B cell (primary cell): ENCODE results near the gene NUP93. TPM values are rescaled to one million over a fixed set of nuclear protein-coding genes. Genes with fewer than 3 reads are reported as not detected.

ENCODE experiments used
- ATAC-seq: fragments of 200-7000 bp; cut with Tn5 transposase; one replicate; pipeline ENCODE4 v1.10.0; 2021; ENCODE audit warnings: low read depth, mild to moderate bottlenecking, moderate number of reproducible peaks, moderate library complexity
- CTCF ChIA-PET: fragments of 350-600 bp; sonication (Branson Sonifier 250); formaldehyde crosslinking; loops from one replicate; lab custom pipeline; 2021; ENCODE audit warnings: antibody characterized with exemption, inconsistent platforms; lab: Charles Lee
- POLR2A ChIA-PET: fragments of 350-600 bp; sonication (Branson Sonifier 250); formaldehyde crosslinking; loops from one replicate; lab custom pipeline; 2021; ENCODE audit warnings: antibody characterized with exemption; lab: Charles Lee
- DNase-seq: peaks from one replicate; pipeline ENCODE4 v3.0.0; 2013
- H2AFZ ChIP-seq: 2 replicates; pipeline ENCODE4 v1.6.1; 2012; ENCODE audit warnings: mild to moderate bottlenecking, low read depth, low read length; ENCODE audit not compliant: insufficient read depth, poor library complexity, severe bottlenecking
- H3K27ac ChIP-seq, 2 donors: 1 replicate in 1 of 2; 2 replicates in 1 of 2; pipeline ENCODE4 v1.5.1; 2012 to 2013; ENCODE audit warnings: low read length in 2 of 2, mild to moderate bottlenecking in 2 of 2, moderate library complexity in 1 of 2
- H3K27me3 ChIP-seq, 4 experiments: fragments of 200-600 bp in 1 of 4; sonication (generic) in 1 of 4; replicated peaks in 1 of 4; 1 replicate in 2 of 4; 2 replicates in 2 of 4; pipeline versions ENCODE4 v1.6.1 to v1.7.0; 2013 to 2016; ENCODE audit warnings: low read length in 3 of 4, mild to moderate bottlenecking in 2 of 4, mixed read lengths in 1 of 4, moderate library complexity in 1 of 4; ENCODE audit not compliant: insufficient read depth in 4 of 4, control insufficient read depth in 3 of 4; ENCODE audit errors: control extremely low read depth in 1 of 4
- H3K36me3 ChIP-seq, 2 experiments: replicated peaks in 1 of 2; 1 replicate in 1 of 2; 2 replicates in 1 of 2; pipeline versions ENCODE4 v1.6.1 to v1.7.1; 2013; ENCODE audit warnings: low read length in 1 of 2; ENCODE audit not compliant: insufficient read depth in 2 of 2, control insufficient read depth in 1 of 2; ENCODE audit errors: control extremely low read depth in 1 of 2, extremely low read depth in 1 of 2
- H3K4me1 ChIP-seq, 2 donors: fragments of 200-600 bp in 1 of 2; sonication (generic) in 1 of 2; 1 replicate in 1 of 2; 2 replicates in 1 of 2; pipeline versions ENCODE4 v1.5.1 to v1.6.1; 2013 to 2017; ENCODE audit warnings: low read length in 2 of 2; ENCODE audit not compliant: control insufficient read depth in 2 of 2, insufficient read depth in 2 of 2
- H3K4me2 ChIP-seq: replicated peaks from 2 replicates; pipeline ENCODE3; 2012; ENCODE audit warnings: mild to moderate bottlenecking, low read depth, low read length; ENCODE audit not compliant: poor library complexity, severe bottlenecking
- H3K4me3 ChIP-seq, 5 experiments: fragments of 200-600 bp in 1 of 5; sonication (generic) in 1 of 5; 1 replicate in 3 of 5; 2 replicates in 2 of 5; pipeline versions ENCODE4 v1.5.1 to v1.7.0; 2011 to 2016; ENCODE audit warnings: low read length in 4 of 5, mild to moderate bottlenecking in 4 of 5, low read depth in 2 of 5, control low read depth in 1 of 5, moderate library complexity in 1 of 5; ENCODE audit not compliant: insufficient read depth in 1 of 5; ENCODE audit errors: control extremely low read depth in 1 of 5, extremely low read depth in 1 of 5
- H3K79me2 ChIP-seq: fragments of 200-600 bp; sonication (generic); one replicate; pipeline ENCODE4 v1.6.0; 2016; ENCODE audit warnings: low read length; ENCODE audit not compliant: control insufficient read depth, insufficient read depth
- H3K9ac ChIP-seq: fragments of 200-600 bp; sonication (generic); 2 replicates; pipeline ENCODE4 v1.6.1; 2017; ENCODE audit warnings: mild to moderate bottlenecking, low read length, moderate library complexity
- H3K9me3 ChIP-seq, 3 donors: one replicate each; pipeline versions ENCODE4 v1.6.1 to v1.7.1; 2013; ENCODE audit warnings: low read length in 2 of 3; ENCODE audit not compliant: control insufficient read depth in 2 of 3, insufficient read depth in 1 of 3; ENCODE audit errors: control extremely low read depth in 1 of 3
- H4K20me1 ChIP-seq: 2 replicates; pipeline ENCODE4 v1.6.0; 2012; ENCODE audit warnings: mild to moderate bottlenecking, low read length; ENCODE audit not compliant: insufficient read depth, control insufficient read depth, poor library complexity, severe bottlenecking
- H3K27ac Mint-ChIP-seq: one replicate; pipeline ENCODE4 v1.8.0; 2021; ENCODE audit warnings: mixed read lengths
- H3K27me3 Mint-ChIP-seq: one replicate; pipeline ENCODE4 v1.8.0; 2021; ENCODE audit warnings: mixed read lengths
- H3K4me1 Mint-ChIP-seq: one replicate; pipeline ENCODE4 v1.8.0; 2021; ENCODE audit warnings: mixed read lengths
- H3K4me3 Mint-ChIP-seq: one replicate; pipeline ENCODE4 v1.8.0; 2021; ENCODE audit warnings: mixed read lengths
- H3K9me3 Mint-ChIP-seq: one replicate; pipeline ENCODE4 v1.8.0; 2022; ENCODE audit warnings: mixed read lengths; ENCODE audit not compliant: insufficient read depth
- CTCF ChIP-seq: fragments of 200-600 bp; IDR thresholded peaks from one replicate; pipeline ENCODE4 v1.8.0; 2022; ENCODE audit warnings: antibody characterized with exemption, mild to moderate bottlenecking
- EZH2 ChIP-seq: IDR thresholded peaks from 2 replicates; pipeline ENCODE4 v1.6.1; 2012; ENCODE audit warnings: borderline replicate concordance, low read depth, mild to moderate bottlenecking, moderate library complexity, low read length; ENCODE audit not compliant: insufficient read depth, poor library complexity, severe bottlenecking
- WGBS: methylation state at CpG from one replicate; pipeline ENCODE4 v1.1.5; 2013; ENCODE audit warnings: missing lambda C conversion rate; ENCODE audit not compliant: insufficient coverage; 5-methylcytosine and 5-hydroxymethylcytosine counted together
- intact Hi-C: fragments of 100-400 bp; cut with micrococcal nuclease; formaldehyde crosslinking; loops from one replicate; pipeline ENCODE4 v1.10.0; 2022
- polyA plus RNA-seq: library from polyadenylated mRNA; depleted of rRNA; stranded (reverse); fragments of >200 nt; gene quantifications from 2 replicates; pipeline ENCODE4 v1.2.3, GENCODE V29; 2012
- total RNA-seq, 2 donors: library from RNA; stranded (reverse); fragments of 120-200 nt in 1 of 2; gene quantifications; 1 replicate in 1 of 2; 2 replicates in 1 of 2; pipeline versions ENCODE4 v1.2.3 to v1.2.4, GENCODE V29; 2013 to 2022

Gene NUP93
- total and polyA plus RNA-seq, 2 donors (not counting 1 experiment from before 2014, with no cell fraction given), result 23.6 to 64.6 TPM

- ATAC-seq, result peak; percentile 59
- peak overlapping the region; percentile 71 for H2AFZ ChIP-seq
- H3K27me3 Mint-ChIP-seq, result no peaks in the 10 kb centered on the region
Measured at GRCh38 chr16:56870276-56870888, 140.5 kb downstream of the NUP93 start.

More at GRCh38 chr16:56870276-56870888, 140.5 kb downstream of the NUP93 start:
- peak overlapping the region in 1 of 5 experiments; percentile 17 for H3K4me3 ChIP-seq
- peak overlapping the region; percentile 55 for H3K4me2 ChIP-seq
- peak overlapping the region; percentile 72 for H3K4me3 Mint-ChIP-seq
- peaks cover 23% of the 10 kb centered on the region for H3K79me2 ChIP-seq
- DNase-seq, result no peak
- no peaks in the 10 kb centered on the region for H3K9me3 Mint-ChIP-seq
- POLR2A ChIA-PET, result interaction anchor here (0.7 to 6.4 kb wide), 3 partner anchors 41 to 62 kb away, joined by 3 to 68 read pairs (median 4); partner anchors contain the start of gene HERPUD1
- intact Hi-C loops, result no loop called here
- no peaks in the 10 kb centered on the region for H3K27me3 ChIP-seq
- peaks cover 21 to 52% of the 10 kb centered on the region in 2 donors for H3K4me1 ChIP-seq
- CTCF ChIA-PET, result interaction anchor here (1.1 to 7.4 kb wide), 6 partner anchors 11 to 79 kb away, joined by 4 to 140 read pairs (median 6); partner anchors contain the start of gene HERPUD1
- peaks cover 35% of the 10 kb centered on the region for H3K4me1 Mint-ChIP-seq
- H3K27ac Mint-ChIP-seq, result peak overlapping the region; percentile 90
- TF ChIP-seq CTCF (no peak), EZH2 (no peak)
- 90% methylated on average over 10 of the region's 14 CpGs for WGBS
- peak overlapping the region; percentile 50 to 62 for H3K27ac ChIP-seq
- H4K20me1 ChIP-seq, result no peaks in the 10 kb centered on the region
- no peaks in the 10 kb centered on the region for H3K9me3 ChIP-seq
- H3K36me3 ChIP-seq, result no peaks in the 10 kb centered on the region
- peak overlapping the region; percentile 38 for H3K9ac ChIP-seq
